HG03442 (cell line): ENCODE results near the gene SLC7A4.
"Not testable (repeated sequence)": the region's sequence is repeated elsewhere in the genome, so short reads cannot be mapped to it uniquely, and the experiment has no call there.

ENCODE experiments used
- ATAC-seq: cut with Tn5 transposase; IDR thresholded peaks from one replicate; pipeline ENCODE4 v1.9.1; 2021; ENCODE audit warnings: mild to moderate bottlenecking, moderate library complexity; ENCODE audit not compliant: unreplicated experiment

SLC7A4 gene

GRCh38 chr22:21043860-21044535 is 11.6 kb upstream of the SLC7A4 start:
- ATAC-seq = no peak

GRCh38 chr22:21042978-21043859 is 10.9 kb upstream of the SLC7A4 start:
- no peak for ATAC-seq

GRCh38 chr22:21041937-21042336 is 9.6 kb upstream of the SLC7A4 start:
- no peak for ATAC-seq

GRCh38 chr22:21039158-21039557 is 6.8 kb upstream of the SLC7A4 start:
- not testable (repeated sequence) for ATAC-seq

- ATAC-seq = no peak
These were observed 6.0 kb upstream of the SLC7A4 start for GRCh38 chr22:21038405-21038804.

GRCh38 chr22:21034989-21035388 is 2.6 kb upstream of the SLC7A4 start:
- ATAC-seq = no peak

- no peak for ATAC-seq
These were observed 1.5 kb upstream of the SLC7A4 start for GRCh38 chr22:21033895-21034294.

GRCh38 chr22:21032868-21033688 is 717 bp upstream of the SLC7A4 start:
- ATAC-seq = no peak

GRCh38 chr22:21031545-21032036 is 770 bp downstream of the SLC7A4 start:
- no peak for ATAC-seq

- ATAC-seq = no peak
These were observed 1.5 kb downstream of the SLC7A4 start for GRCh38 chr22:21030621-21031544.

- no peak for ATAC-seq
These were observed 2.3 kb downstream of the SLC7A4 start for GRCh38 chr22:21030032-21030431.

- ATAC-seq = no peak
These were observed 2.8 kb downstream of the SLC7A4 start for GRCh38 chr22:21029486-21030025.

GRCh38 chr22:21028277-21029251 is 3.8 kb downstream of the SLC7A4 start:
- ATAC-seq = no peak

GRCh38 chr22:21026783-21027692 is 5.3 kb downstream of the SLC7A4 start:
- ATAC-seq = no peak

GRCh38 chr22:21025763-21026755 is 6.3 kb downstream of the SLC7A4 start:
- no peak for ATAC-seq

- no peak for ATAC-seq
These were observed 7.1 kb downstream of the SLC7A4 start for GRCh38 chr22:21025266-21025665.
